A549 (cell line): ENCODE measurements around the gene BABAM2.

Source experiments
- BHLHE40 ChIP-seq: IDR thresholded peaks from 2 replicates; pipeline ENCODE4 v1.6.1; 2012; ENCODE audit warnings: low read depth, low read length, inconsistent platforms
- EP300 ChIP-seq, 2 experiments: fragments of >200 bp; sonication (Bioruptor Twin); formaldehyde crosslinking; IDR thresholded peaks; 2 replicates in 1 of 2; 3 replicates in 1 of 2; pipeline ENCODE4 v1.6.1; 2016 to 2017
- MAFK ChIP-seq: fragments of 450-650 bp; IDR thresholded peaks from 2 replicates; pipeline ENCODE4 v1.6.1; 2014; ENCODE audit not compliant: partially characterized antibody
- POLR2A ChIP-seq: IDR thresholded peaks from 2 replicates; pipeline ENCODE4 v1.6.1; 2012; ENCODE audit warnings: mild to moderate bottlenecking, low read length
- RAD21 ChIP-seq, 2 experiments: fragments of >200 bp in 1 of 2; sonication (Bioruptor Twin) in 1 of 2; formaldehyde crosslinking in 1 of 2; IDR thresholded peaks in 1 of 2; conservative IDR thresholded peaks in 1 of 2; 2 replicates in 1 of 2; 3 replicates in 1 of 2; pipeline ENCODE4 v1.6.1; 2012 to 2018; ENCODE audit warnings: inconsistent platforms in 1 of 2
- SMC3 ChIP-seq: fragments of >200 bp; sonication (Bioruptor Twin); formaldehyde crosslinking; IDR thresholded peaks from 3 replicates; pipeline ENCODE4 v1.6.1; 2018; ENCODE audit warnings: inconsistent platforms
- SREBF2 ChIP-seq: fragments of 450-650 bp; IDR thresholded peaks from 2 replicates; pipeline ENCODE4 v1.6.1; 2014; ENCODE audit warnings: mild to moderate bottlenecking, moderate library complexity
- TF ChIP-seq, protein P1 (sequence below): fragments of >200 bp; sonication (Bioruptor Twin); formaldehyde crosslinking; IDR thresholded peaks from 3 replicates; pipeline ENCODE4 v1.5.1; 2016
- TF ChIP-seq, protein P2 (sequence below): IDR thresholded peaks from 2 replicates; pipeline ENCODE4 v1.6.1; 2012; ENCODE audit warnings: low read depth, borderline replicate concordance
- TF ChIP-seq, protein P3 (sequence below): fragments of 200-600 bp; sonication (generic); IDR thresholded peaks from 2 replicates; pipeline ENCODE4 v1.6.1; 2016; ENCODE audit warnings: antibody characterized with exemption, mild to moderate bottlenecking, moderate library complexity
- TF ChIP-seq, protein P4 (sequence below): fragments of >200 bp; sonication (Bioruptor Twin); formaldehyde crosslinking; IDR thresholded peaks from 3 replicates; pipeline ENCODE4 v1.6.1; 2016

DNA sequence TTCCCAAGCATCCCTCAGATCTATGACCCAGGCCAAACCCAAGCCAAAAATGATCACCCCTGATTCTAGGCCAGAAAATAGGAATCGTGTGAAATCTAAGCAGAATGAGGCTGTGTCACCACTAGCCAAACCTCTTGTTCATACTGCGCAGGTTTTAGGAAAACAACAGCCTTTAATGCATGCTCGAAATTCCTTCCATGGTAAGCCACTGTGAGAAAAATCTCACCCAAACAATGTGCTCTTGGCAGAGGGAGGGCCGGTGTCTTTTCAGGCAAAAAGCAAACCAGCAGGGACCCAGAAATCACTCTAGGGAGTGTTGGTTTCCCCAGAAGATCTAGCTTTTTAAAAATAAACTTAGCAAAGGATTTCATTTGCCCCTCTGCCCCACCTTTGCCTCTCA is 430.9 kb downstream of the BABAM2 start:
- TF ChIP-seq, protein P1, sequence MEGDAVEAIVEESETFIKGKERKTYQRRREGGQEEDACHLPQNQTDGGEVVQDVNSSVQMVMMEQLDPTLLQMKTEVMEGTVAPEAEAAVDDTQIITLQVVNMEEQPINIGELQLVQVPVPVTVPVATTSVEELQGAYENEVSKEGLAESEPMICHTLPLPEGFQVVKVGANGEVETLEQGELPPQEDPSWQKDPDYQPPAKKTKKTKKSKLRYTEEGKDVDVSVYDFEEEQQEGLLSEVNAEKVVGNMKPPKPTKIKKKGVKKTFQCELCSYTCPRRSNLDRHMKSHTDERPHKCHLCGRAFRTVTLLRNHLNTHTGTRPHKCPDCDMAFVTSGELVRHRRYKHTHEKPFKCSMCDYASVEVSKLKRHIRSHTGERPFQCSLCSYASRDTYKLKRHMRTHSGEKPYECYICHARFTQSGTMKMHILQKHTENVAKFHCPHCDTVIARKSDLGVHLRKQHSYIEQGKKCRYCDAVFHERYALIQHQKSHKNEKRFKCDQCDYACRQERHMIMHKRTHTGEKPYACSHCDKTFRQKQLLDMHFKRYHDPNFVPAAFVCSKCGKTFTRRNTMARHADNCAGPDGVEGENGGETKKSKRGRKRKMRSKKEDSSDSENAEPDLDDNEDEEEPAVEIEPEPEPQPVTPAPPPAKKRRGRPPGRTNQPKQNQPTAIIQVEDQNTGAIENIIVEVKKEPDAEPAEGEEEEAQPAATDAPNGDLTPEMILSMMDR: no peak
- TF ChIP-seq EP300 (IDR thresholded peaks at IDR 0.05): no peak
- no peak for TF ChIP-seq SREBF2
- TF ChIP-seq POLR2A: no peak
- no peak for TF ChIP-seq SMC3
- no peak for TF ChIP-seq RAD21 (conservative IDR thresholded peaks at IDR 0.05 in 1 of 2, IDR thresholded peaks at IDR 0.05 in 1 of 2)
- TF ChIP-seq, protein P2, sequence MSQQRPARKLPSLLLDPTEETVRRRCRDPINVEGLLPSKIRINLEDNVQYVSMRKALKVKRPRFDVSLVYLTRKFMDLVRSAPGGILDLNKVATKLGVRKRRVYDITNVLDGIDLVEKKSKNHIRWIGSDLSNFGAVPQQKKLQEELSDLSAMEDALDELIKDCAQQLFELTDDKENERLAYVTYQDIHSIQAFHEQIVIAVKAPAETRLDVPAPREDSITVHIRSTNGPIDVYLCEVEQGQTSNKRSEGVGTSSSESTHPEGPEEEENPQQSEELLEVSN: no peak
- TF ChIP-seq, protein P3, sequence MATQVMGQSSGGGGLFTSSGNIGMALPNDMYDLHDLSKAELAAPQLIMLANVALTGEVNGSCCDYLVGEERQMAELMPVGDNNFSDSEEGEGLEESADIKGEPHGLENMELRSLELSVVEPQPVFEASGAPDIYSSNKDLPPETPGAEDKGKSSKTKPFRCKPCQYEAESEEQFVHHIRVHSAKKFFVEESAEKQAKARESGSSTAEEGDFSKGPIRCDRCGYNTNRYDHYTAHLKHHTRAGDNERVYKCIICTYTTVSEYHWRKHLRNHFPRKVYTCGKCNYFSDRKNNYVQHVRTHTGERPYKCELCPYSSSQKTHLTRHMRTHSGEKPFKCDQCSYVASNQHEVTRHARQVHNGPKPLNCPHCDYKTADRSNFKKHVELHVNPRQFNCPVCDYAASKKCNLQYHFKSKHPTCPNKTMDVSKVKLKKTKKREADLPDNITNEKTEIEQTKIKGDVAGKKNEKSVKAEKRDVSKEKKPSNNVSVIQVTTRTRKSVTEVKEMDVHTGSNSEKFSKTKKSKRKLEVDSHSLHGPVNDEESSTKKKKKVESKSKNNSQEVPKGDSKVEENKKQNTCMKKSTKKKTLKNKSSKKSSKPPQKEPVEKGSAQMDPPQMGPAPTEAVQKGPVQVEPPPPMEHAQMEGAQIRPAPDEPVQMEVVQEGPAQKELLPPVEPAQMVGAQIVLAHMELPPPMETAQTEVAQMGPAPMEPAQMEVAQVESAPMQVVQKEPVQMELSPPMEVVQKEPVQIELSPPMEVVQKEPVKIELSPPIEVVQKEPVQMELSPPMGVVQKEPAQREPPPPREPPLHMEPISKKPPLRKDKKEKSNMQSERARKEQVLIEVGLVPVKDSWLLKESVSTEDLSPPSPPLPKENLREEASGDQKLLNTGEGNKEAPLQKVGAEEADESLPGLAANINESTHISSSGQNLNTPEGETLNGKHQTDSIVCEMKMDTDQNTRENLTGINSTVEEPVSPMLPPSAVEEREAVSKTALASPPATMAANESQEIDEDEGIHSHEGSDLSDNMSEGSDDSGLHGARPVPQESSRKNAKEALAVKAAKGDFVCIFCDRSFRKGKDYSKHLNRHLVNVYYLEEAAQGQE: no peak
- TF ChIP-seq, protein P4, sequence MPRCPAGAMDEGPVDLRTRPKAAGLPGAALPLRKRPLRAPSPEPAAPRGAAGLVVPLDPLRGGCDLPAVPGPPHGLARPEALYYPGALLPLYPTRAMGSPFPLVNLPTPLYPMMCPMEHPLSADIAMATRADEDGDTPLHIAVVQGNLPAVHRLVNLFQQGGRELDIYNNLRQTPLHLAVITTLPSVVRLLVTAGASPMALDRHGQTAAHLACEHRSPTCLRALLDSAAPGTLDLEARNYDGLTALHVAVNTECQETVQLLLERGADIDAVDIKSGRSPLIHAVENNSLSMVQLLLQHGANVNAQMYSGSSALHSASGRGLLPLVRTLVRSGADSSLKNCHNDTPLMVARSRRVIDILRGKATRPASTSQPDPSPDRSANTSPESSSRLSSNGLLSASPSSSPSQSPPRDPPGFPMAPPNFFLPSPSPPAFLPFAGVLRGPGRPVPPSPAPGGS: no peak
- TF ChIP-seq MAFK: no peak
- no peak for TF ChIP-seq BHLHE40
